Measurements from ENCODE around the gene NR4A3.

DNA sequence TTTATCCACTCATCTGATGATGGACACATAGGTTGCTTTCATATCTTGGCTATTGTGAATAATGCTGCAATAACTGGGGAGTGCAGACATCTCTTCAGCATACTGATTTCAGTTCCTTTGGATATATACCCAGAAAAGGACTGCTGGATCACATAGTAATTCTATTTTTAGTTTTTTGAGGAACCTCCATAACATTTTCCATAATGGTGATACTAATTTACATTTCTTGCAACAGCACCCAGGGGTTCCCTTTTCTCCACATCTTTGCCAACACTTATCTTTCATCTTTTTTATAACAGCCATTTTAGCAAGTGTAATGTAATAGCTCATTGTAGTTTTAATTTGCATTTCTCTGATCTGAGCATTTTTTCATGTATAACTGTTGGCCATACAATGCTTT, 34.1 kb upstream of the NR4A3 start:
- no peak for TF ChIP-seq POLR2A (IDR thresholded peaks at IDR 0.05)
- TF ChIP-seq, protein P1, sequence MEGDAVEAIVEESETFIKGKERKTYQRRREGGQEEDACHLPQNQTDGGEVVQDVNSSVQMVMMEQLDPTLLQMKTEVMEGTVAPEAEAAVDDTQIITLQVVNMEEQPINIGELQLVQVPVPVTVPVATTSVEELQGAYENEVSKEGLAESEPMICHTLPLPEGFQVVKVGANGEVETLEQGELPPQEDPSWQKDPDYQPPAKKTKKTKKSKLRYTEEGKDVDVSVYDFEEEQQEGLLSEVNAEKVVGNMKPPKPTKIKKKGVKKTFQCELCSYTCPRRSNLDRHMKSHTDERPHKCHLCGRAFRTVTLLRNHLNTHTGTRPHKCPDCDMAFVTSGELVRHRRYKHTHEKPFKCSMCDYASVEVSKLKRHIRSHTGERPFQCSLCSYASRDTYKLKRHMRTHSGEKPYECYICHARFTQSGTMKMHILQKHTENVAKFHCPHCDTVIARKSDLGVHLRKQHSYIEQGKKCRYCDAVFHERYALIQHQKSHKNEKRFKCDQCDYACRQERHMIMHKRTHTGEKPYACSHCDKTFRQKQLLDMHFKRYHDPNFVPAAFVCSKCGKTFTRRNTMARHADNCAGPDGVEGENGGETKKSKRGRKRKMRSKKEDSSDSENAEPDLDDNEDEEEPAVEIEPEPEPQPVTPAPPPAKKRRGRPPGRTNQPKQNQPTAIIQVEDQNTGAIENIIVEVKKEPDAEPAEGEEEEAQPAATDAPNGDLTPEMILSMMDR (IDR thresholded peaks at IDR 0.05 in 8 of 11, conservative IDR thresholded peaks at IDR 0.05 in 3 of 11) = no peak
